SK-N-SH (cell line): ENCODE results near the gene GTF3A. TPM values are rescaled to one million over a fixed set of nuclear protein-coding genes. Genes with fewer than 3 reads are reported as not detected.

Experiments
- CTCF ChIA-PET: fragments of 300-600, 350-600 bp; formaldehyde crosslinking; extraction: SDS; loops from one replicate; lab custom pipeline; 2021; lab: Yijun Ruan, JAX
- POLR2A ChIA-PET: fragments of 350-600 bp; sonication (Branson Sonifier 250); formaldehyde crosslinking; extraction: SDS; loops from one replicate; lab custom pipeline; 2020; ENCODE audit warnings: antibody characterized with exemption, inconsistent platforms; lab: Yijun Ruan, JAX
- DNase-seq: peaks from one replicate; pipeline ENCODE4 v3.0.0; 2012
- H2AFZ ChIP-seq: fragments of 200-600 bp; sonication (generic); 2 replicates; pipeline ENCODE4 v1.8.1; 2016; ENCODE audit warnings: antibody characterized with exemption, mild to moderate bottlenecking, low read depth
- H3F3A ChIP-seq: fragments of 200-600 bp; sonication (generic); replicated peaks from 2 replicates; pipeline ENCODE3; 2016; ENCODE audit warnings: antibody characterized with exemption, mild to moderate bottlenecking; ENCODE audit not compliant: insufficient read depth
- H3K27ac ChIP-seq, 2 experiments: fragments of 200-500 bp in 1 of 2; fragments of 200-600 bp in 1 of 2; sonication (Bioruptor generic) in 1 of 2; sonication (generic), shearing (Covaris generic) in 1 of 2; 2 replicates each; pipeline versions ENCODE4 v1.5.1 to v1.6.1; 2014 to 2016; ENCODE audit warnings: low read depth in 2 of 2, inconsistent platforms in 1 of 2, low read length in 1 of 2, mild to moderate bottlenecking in 1 of 2, mixed read lengths in 1 of 2
- H3K27me3 ChIP-seq: fragments of 200-600 bp; sonication (generic), shearing (Covaris generic); 2 replicates; pipeline ENCODE4 v1.6.1; 2016; ENCODE audit warnings: mixed run types; ENCODE audit not compliant: insufficient read depth
- H3K36me3 ChIP-seq, 2 experiments: fragments of 200-500 bp in 1 of 2; fragments of 200-600 bp in 1 of 2; sonication (Bioruptor generic) in 1 of 2; sonication (generic) in 1 of 2; replicated peaks in 1 of 2; 2 replicates each; pipeline versions ENCODE3 to v1.5.1; 2014 to 2016; ENCODE audit warnings: low read length in 1 of 2, mild to moderate bottlenecking in 1 of 2; ENCODE audit not compliant: insufficient read depth in 2 of 2, control insufficient read depth in 1 of 2
- H3K4me1 ChIP-seq, 2 experiments: fragments of 200-500 bp in 1 of 2; fragments of 200-600 bp in 1 of 2; sonication (Bioruptor generic) in 1 of 2; sonication (generic), shearing (Covaris generic) in 1 of 2; 2 replicates each; pipeline versions ENCODE4 v1.5.1 to v1.6.1; 2014 to 2016; ENCODE audit warnings: low read depth in 1 of 2, low read length in 1 of 2, mixed run types in 1 of 2; ENCODE audit not compliant: insufficient read depth in 2 of 2, control insufficient read depth in 1 of 2
- H3K4me2 ChIP-seq: fragments of 200-600 bp; sonication (generic), shearing (Covaris generic); 2 replicates; pipeline ENCODE4 v1.6.1; 2017; ENCODE audit warnings: mixed run types
- H3K4me3 ChIP-seq, 2 experiments: fragments of 200-500 bp in 1 of 2; fragments of 200-600 bp in 1 of 2; sonication (Bioruptor generic) in 1 of 2; sonication (generic), shearing (Covaris generic) in 1 of 2; 2 replicates each; pipeline versions ENCODE4 v1.5.1 to v1.8.1; 2014 to 2016; ENCODE audit warnings: low read depth in 2 of 2, inconsistent platforms in 1 of 2, low read length in 1 of 2, mild to moderate bottlenecking in 1 of 2, mixed read lengths in 1 of 2, moderate library complexity in 1 of 2
- H3K79me2 ChIP-seq: fragments of 200-600 bp; sonication (generic); 2 replicates; pipeline ENCODE4 v1.8.1; 2017; ENCODE audit warnings: mild to moderate bottlenecking; ENCODE audit not compliant: insufficient read depth
- H3K9ac ChIP-seq: fragments of 200-600 bp; sonication (generic); 2 replicates; pipeline ENCODE4 v1.6.1; 2017; ENCODE audit warnings: mixed run types
- H3K9me2 ChIP-seq: fragments of 200-600 bp; sonication (generic); 2 replicates; pipeline ENCODE4 v1.6.1; 2017; ENCODE audit warnings: mixed run types
- H3K9me3 ChIP-seq: fragments of 200-600 bp; sonication (generic); 2 replicates; pipeline ENCODE4 v1.6.1; 2017; ENCODE audit warnings: mixed run types, mild to moderate bottlenecking, moderate library complexity
- H4K20me1 ChIP-seq: fragments of 200-600 bp; sonication (generic); 2 replicates; pipeline ENCODE4 v1.6.1; 2017; ENCODE audit warnings: mild to moderate bottlenecking, mixed run types; ENCODE audit not compliant: insufficient read depth
- CTCF ChIP-seq: fragments of 200-600 bp; sonication (generic); IDR thresholded peaks from 2 replicates; pipeline ENCODE4 v1.6.1; 2017; ENCODE audit warnings: antibody characterized with exemption, mild to moderate bottlenecking, moderate library complexity
- FOXJ3 ChIP-seq: sonication (generic); formaldehyde crosslinking; IDR thresholded peaks from 2 replicates; pipeline ENCODE4 v1.5.1; 2020; ENCODE audit warnings: mild to moderate bottlenecking, missing genetic modification reagents
- IRF3 ChIP-seq: fragments of 150-350 bp; IDR thresholded peaks from 2 replicates; pipeline ENCODE4 v1.6.1; 2016; ENCODE audit warnings: mild to moderate bottlenecking, low read depth, low read length
- NFIC ChIP-seq: IDR thresholded peaks from 2 replicates; pipeline ENCODE4 v1.4.0; 2012; ENCODE audit warnings: borderline replicate concordance
- POLR2AphosphoS5 ChIP-seq: IDR thresholded peaks from 2 replicates; pipeline ENCODE4 v1.6.1; 2012; ENCODE audit warnings: low read depth, low read length
- RAD21 ChIP-seq: IDR thresholded peaks from 2 replicates; pipeline ENCODE4 v1.6.1; 2012; ENCODE audit warnings: mild to moderate bottlenecking, low read length
- TAF1 ChIP-seq: IDR thresholded peaks from 2 replicates; pipeline ENCODE4 v1.6.1; 2012; ENCODE audit warnings: low read depth, mild to moderate bottlenecking, low read length, moderate library complexity, borderline replicate concordance
- YY1 ChIP-seq: IDR thresholded peaks from 2 replicates; pipeline ENCODE4 v1.4.0; 2012; ENCODE audit warnings: low read depth, mild to moderate bottlenecking
- WGBS: methylation state at CpG from one replicate; pipeline ENCODE4 v1.1.6; 2017; ENCODE audit warnings: low lambda C conversion rate; 5-methylcytosine and 5-hydroxymethylcytosine counted together
- polyA plus RNA-seq, 3 experiments: library from polyadenylated mRNA; depleted of rRNA; stranded (reverse); fragments of >200 nt; gene quantifications; 2 replicates each; pipeline ENCODE4 v1.2.3, GENCODE V29; 2012
- TF ChIP-seq, protein P1 (sequence below): IDR thresholded peaks from 2 replicates; pipeline ENCODE4; 2012
- TF ChIP-seq, protein P2 (sequence below): IDR thresholded peaks from 2 replicates; pipeline ENCODE4 v1.4.0; 2012; ENCODE audit warnings: low read depth, borderline replicate concordance
- TF ChIP-seq, protein P3 (sequence below): fragments of 150-350 bp; IDR thresholded peaks from 2 replicates; pipeline ENCODE4 v1.6.1; 2017; ENCODE audit warnings: antibody characterized with exemption, low read length, low read depth, borderline replicate concordance

The GTF3A gene
- polyA plus RNA-seq, 1 of the 3 experiments (the other 2 are of a cell fraction): 75.4 TPM

DNA sequence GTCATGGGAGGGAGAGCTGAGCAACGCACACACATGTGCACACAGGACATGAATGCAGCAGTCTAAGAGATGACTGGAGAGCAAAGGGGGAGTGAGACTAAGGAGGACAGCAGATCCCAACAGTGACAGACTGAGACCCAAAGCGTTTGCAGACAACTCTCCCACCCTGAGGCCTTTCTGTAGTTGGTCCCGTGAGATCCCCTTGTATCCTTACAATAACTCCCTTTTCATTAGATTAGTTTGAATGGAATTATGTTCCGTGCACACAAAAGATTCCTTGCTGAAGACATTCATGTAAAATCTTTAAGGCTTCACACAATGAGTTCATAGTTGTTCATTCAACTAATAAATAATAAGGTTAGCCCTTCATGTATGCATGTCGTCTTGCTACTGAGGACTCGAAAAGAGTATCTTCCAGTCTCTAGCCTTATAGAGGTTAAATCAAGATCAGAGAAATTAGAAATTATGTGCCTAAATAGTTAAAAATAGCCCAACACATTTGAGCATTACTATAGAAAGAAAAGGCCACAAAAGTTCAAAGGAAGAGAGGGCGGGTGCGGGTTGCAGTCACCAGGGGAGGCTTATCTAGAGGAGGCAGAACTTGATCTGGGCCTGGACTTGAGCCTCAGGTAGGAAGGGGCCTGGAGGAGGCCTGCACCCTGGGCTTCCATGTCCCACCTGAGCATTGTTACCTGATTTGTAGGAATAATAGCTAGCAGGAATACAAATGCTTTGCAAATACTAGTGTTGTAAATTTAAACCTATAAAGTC, 3.1 kb upstream of the GTF3A start:
- Histone ChIP-seq H3K27ac (no peak overlapping the region), H3K36me3 (no peaks in the 10 kb centered on the region), H3K9ac (no peak overlapping the region), H3K4me3 (no peak overlapping the region), H3F3A (no peaks in the 10 kb centered on the region), H3K4me1 (peaks cover 6 to 17% of the 10 kb centered on the region in 2 experiments), H4K20me1 (peaks cover 1% of the 10 kb centered on the region; the same call in 1 of the 2 replicates), H3K79me2 (peaks cover 16% of the 10 kb centered on the region)
- no peak for TF ChIP-seq CTCF
- TF ChIP-seq, protein P1, sequence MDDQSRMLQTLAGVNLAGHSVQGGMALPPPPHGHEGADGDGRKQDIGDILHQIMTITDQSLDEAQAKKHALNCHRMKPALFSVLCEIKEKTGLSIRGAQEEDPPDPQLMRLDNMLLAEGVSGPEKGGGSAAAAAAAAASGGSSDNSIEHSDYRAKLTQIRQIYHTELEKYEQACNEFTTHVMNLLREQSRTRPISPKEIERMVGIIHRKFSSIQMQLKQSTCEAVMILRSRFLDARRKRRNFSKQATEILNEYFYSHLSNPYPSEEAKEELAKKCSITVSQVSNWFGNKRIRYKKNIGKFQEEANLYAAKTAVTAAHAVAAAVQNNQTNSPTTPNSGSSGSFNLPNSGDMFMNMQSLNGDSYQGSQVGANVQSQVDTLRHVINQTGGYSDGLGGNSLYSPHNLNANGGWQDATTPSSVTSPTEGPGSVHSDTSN: no peak
- TF ChIP-seq, protein P2, sequence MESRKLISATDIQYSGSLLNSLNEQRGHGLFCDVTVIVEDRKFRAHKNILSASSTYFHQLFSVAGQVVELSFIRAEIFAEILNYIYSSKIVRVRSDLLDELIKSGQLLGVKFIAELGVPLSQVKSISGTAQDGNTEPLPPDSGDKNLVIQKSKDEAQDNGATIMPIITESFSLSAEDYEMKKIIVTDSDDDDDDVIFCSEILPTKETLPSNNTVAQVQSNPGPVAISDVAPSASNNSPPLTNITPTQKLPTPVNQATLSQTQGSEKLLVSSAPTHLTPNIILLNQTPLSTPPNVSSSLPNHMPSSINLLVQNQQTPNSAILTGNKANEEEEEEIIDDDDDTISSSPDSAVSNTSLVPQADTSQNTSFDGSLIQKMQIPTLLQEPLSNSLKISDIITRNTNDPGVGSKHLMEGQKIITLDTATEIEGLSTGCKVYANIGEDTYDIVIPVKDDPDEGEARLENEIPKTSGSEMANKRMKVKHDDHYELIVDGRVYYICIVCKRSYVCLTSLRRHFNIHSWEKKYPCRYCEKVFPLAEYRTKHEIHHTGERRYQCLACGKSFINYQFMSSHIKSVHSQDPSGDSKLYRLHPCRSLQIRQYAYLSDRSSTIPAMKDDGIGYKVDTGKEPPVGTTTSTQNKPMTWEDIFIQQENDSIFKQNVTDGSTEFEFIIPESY: no peak
- TF ChIP-seq, protein P3, sequence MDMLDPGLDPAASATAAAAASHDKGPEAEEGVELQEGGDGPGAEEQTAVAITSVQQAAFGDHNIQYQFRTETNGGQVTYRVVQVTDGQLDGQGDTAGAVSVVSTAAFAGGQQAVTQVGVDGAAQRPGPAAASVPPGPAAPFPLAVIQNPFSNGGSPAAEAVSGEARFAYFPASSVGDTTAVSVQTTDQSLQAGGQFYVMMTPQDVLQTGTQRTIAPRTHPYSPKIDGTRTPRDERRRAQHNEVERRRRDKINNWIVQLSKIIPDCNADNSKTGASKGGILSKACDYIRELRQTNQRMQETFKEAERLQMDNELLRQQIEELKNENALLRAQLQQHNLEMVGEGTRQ: no peak
- TF ChIP-seq IRF3: no peak
- TF ChIP-seq FOXJ3: no peak
- TF ChIP-seq RAD21: no peak
- TF ChIP-seq POLR2AphosphoS5: no peak
- no peak for TF ChIP-seq YY1
- TF ChIP-seq TAF1: no peak
- no peak for TF ChIP-seq NFIC
- TF ChIP-seq, all 33 proteins: peak for 0
- POLR2A ChIA-PET: no interaction called here
- no peak for DNase-seq
- Histone ChIP-seq H3K9me3 (no peaks in the 10 kb centered on the region), H2AFZ (no peak overlapping the region), H3K27me3 (no peaks in the 10 kb centered on the region; the same call in 1 of the 2 replicates), H3K4me2 (no peak overlapping the region), H3K9me2 (no peaks in the 10 kb centered on the region)
- CTCF ChIA-PET: interaction anchor here (0.9 kb wide), 1 partner anchor 11 kb away, joined by 3 read pairs; no protein-coding TSS in a partner anchor
- 61% methylated on average over 7 of the region's 8 CpGs for WGBS
